GM23338 (cell line): ENCODE results near the gene PITPNC1. TPM values are rescaled to one million over a fixed set of nuclear protein-coding genes. Genes with fewer than 3 reads are reported as not detected.

Experiments used
- ATAC-seq: fragments of 200-7000 bp; cut with Tn5 transposase; 3 replicates; pipeline ENCODE4 v1.9.1; 2020
- DNase-seq: peaks from one replicate; pipeline ENCODE4 v3.0.0-alpha.2; 2015; ENCODE audit warnings: low spot score
- H2AFZ ChIP-seq: fragments of 200-600 bp; sonication (generic); 2 replicates; pipeline ENCODE4 v1.8.0; 2016; ENCODE audit warnings: antibody characterized with exemption, mild to moderate bottlenecking, moderate library complexity
- H3F3A ChIP-seq: fragments of 200-600 bp; sonication (generic); replicated peaks from 2 replicates; pipeline ENCODE4 v1.8.0; 2017; ENCODE audit warnings: antibody characterized with exemption, mixed run types, low read depth
- H3K27ac ChIP-seq: fragments of 200-600 bp; sonication (generic); 2 replicates; pipeline ENCODE4 v1.6.1; 2016; ENCODE audit warnings: low read depth
- H3K27me3 ChIP-seq: fragments of 200-600 bp; sonication (generic); 2 replicates; pipeline ENCODE4 v1.8.0; 2016; ENCODE audit warnings: mild to moderate bottlenecking, mixed run types, moderate library complexity; ENCODE audit not compliant: insufficient read depth
- H3K36me3 ChIP-seq: fragments of 200-600 bp; sonication (generic); 2 replicates; pipeline ENCODE4 v1.8.0; 2016; ENCODE audit warnings: mild to moderate bottlenecking; ENCODE audit not compliant: insufficient read depth
- H3K4me1 ChIP-seq: fragments of 200-600 bp; sonication (generic); 2 replicates; pipeline ENCODE4 v1.8.0; 2016; ENCODE audit warnings: mild to moderate bottlenecking, moderate library complexity; ENCODE audit not compliant: insufficient read depth
- H3K4me2 ChIP-seq: fragments of 200-600 bp; sonication (generic); 2 replicates; pipeline ENCODE4 v1.7.1; 2017; ENCODE audit warnings: mixed run types
- H3K4me3 ChIP-seq: fragments of 200-600 bp; sonication (generic); 2 replicates; pipeline ENCODE4 v1.6.1; 2016; ENCODE audit warnings: mixed run types
- H3K79me2 ChIP-seq: fragments of 200-600 bp; sonication (generic); replicated peaks from 2 replicates; pipeline ENCODE4 v1.8.0; 2017; ENCODE audit warnings: mild to moderate bottlenecking; ENCODE audit not compliant: insufficient read depth
- H3K9me2 ChIP-seq: fragments of 200-600 bp; sonication (generic); 2 replicates; pipeline ENCODE4 v1.8.0; 2017; ENCODE audit not compliant: insufficient read depth
- H4K20me1 ChIP-seq: fragments of 200-600 bp; sonication (generic); replicated peaks from 2 replicates; pipeline ENCODE4 v1.8.0; 2017; ENCODE audit warnings: mild to moderate bottlenecking; ENCODE audit not compliant: insufficient read depth
- H3K27ac Mint-ChIP-seq: 2 replicates; pipeline ENCODE4 v1.8.0; 2020; ENCODE audit warnings: inconsistent platforms, mild to moderate bottlenecking, moderate library complexity, mixed read lengths
- H3K27me3 Mint-ChIP-seq: 3 replicates; pipeline ENCODE4 v1.8.0; 2022; ENCODE audit warnings: low read depth, mild to moderate bottlenecking, moderate library complexity, mixed read lengths, inconsistent platforms; ENCODE audit not compliant: insufficient read depth, poor library complexity
- H3K36me3 Mint-ChIP-seq: 3 replicates; pipeline ENCODE4 v1.8.0; 2021; ENCODE audit warnings: low read depth, mild to moderate bottlenecking, inconsistent platforms, moderate library complexity, mixed read lengths
- H3K4me1 Mint-ChIP-seq: 3 replicates; pipeline ENCODE4 v1.8.0; 2020; ENCODE audit warnings: mild to moderate bottlenecking, inconsistent platforms, mixed read lengths
- H3K4me3 Mint-ChIP-seq: 3 replicates; pipeline ENCODE4 v1.8.0; 2021; ENCODE audit warnings: moderate library complexity, mild to moderate bottlenecking, inconsistent platforms, mixed read lengths
- H3K9me3 Mint-ChIP-seq: 3 replicates; pipeline ENCODE4 v1.8.0; 2020; ENCODE audit warnings: moderate library complexity, mild to moderate bottlenecking, inconsistent platforms, mixed read lengths
- CREB1 ChIP-seq: fragments of 250-450 bp; sonication (Bioruptor Pico); IDR thresholded peaks from 2 replicates; pipeline ENCODE4 v1.5.0; 2020; ENCODE audit warnings: low read depth, mild to moderate bottlenecking, moderate library complexity
- CTCF ChIP-seq, 2 experiments: fragments of 200-600 bp in 1 of 2; sonication (generic) in 1 of 2; conservative IDR thresholded peaks; 2 replicates each; pipeline versions ENCODE4 v1.5.1 to v1.6.1; 2016 to 2017; ENCODE audit warnings: antibody characterized with exemption in 2 of 2, low read depth in 2 of 2, mild to moderate bottlenecking in 2 of 2, moderate library complexity in 1 of 2
- ETS1 ChIP-seq: IDR thresholded peaks from 2 replicates; pipeline ENCODE4 v1.6.1; 2016; ENCODE audit warnings: antibody characterized with exemption
- EZH2 ChIP-seq: fragments of 200-600 bp; sonication (generic); IDR thresholded peaks from one replicate; pipeline ENCODE4 v1.8.0; 2017; ENCODE audit warnings: antibody characterized with exemption, mild to moderate bottlenecking, low read depth; ENCODE audit not compliant: unreplicated experiment
- EZH2phosphoT487 ChIP-seq: fragments of 200-600 bp; sonication (generic); IDR thresholded peaks from one replicate; pipeline ENCODE4 v1.8.1; 2018; ENCODE audit warnings: antibody characterized with exemption; ENCODE audit not compliant: unreplicated experiment
- JUNB ChIP-seq: IDR thresholded peaks from one replicate; pipeline ENCODE4 v1.6.1; 2016; ENCODE audit warnings: antibody characterized with exemption; ENCODE audit not compliant: unreplicated experiment
- NANOG ChIP-seq: IDR thresholded peaks from 2 replicates; pipeline ENCODE4 v1.6.1; 2016; ENCODE audit warnings: antibody characterized with exemption, borderline replicate concordance
- POLR2AphosphoS5 ChIP-seq: IDR thresholded peaks from 2 replicates; pipeline ENCODE4 v1.6.1; 2016; ENCODE audit warnings: antibody characterized with exemption, low read depth
- REST ChIP-seq: IDR thresholded peaks from one replicate; pipeline ENCODE4 v1.6.1; 2018; ENCODE audit warnings: antibody characterized with exemption; ENCODE audit not compliant: unreplicated experiment
- STAT1 ChIP-seq: IDR thresholded peaks from one replicate; pipeline ENCODE4 v1.6.1; 2016; ENCODE audit warnings: antibody characterized with exemption; ENCODE audit not compliant: unreplicated experiment
- ZNF114 ChIP-seq: fragments of 250-450 bp; sonication (Bioruptor Pico); IDR thresholded peaks from 2 replicates; pipeline ENCODE4 v1.5.0; 2020; ENCODE audit warnings: mild to moderate bottlenecking, moderate library complexity
- ZNF331 ChIP-seq: fragments of 250-450 bp; sonication (Bioruptor Pico); IDR thresholded peaks from 2 replicates; pipeline ENCODE4 v1.5.0; 2020; ENCODE audit warnings: low read depth, mild to moderate bottlenecking, moderate library complexity
- ZNF462 ChIP-seq: fragments of 250-450 bp; sonication (Bioruptor Pico); IDR thresholded peaks from 2 replicates; pipeline ENCODE4 v1.5.0; 2020; ENCODE audit warnings: mild to moderate bottlenecking, moderate library complexity
- polyA plus RNA-seq: library from polyadenylated mRNA; unstranded; fragments of >200 nt; fragmentation: Nextera tagmentation; extraction: Ambion mirVana; gene quantifications from 2 replicates; pipeline ENCODE4 v1.2.1, GENCODE V29; 2016
- total RNA-seq: library from RNA; depleted of rRNA; stranded (reverse); fragments of >200 nt; shearing (Covaris generic); gene quantifications from 2 replicates; pipeline ENCODE4 v1.2.3, GENCODE V29; 2014

PITPNC1 gene
- total and polyA plus RNA-seq, 2 experiments from 2014 or later = 23.0 to 32.6 TPM

- Histone ChIP-seq H3K4me1 (peaks cover 51% of the 10 kb centered on the region), H3F3A (0 out of 2 replicates have a peak, but pooled peaks cover 4% of the 10 kb centered on the region), H3K27ac (no peak overlapping the region), H3K4me2 (no peak overlapping the region), H3K36me3 (no peaks in the 10 kb centered on the region), H3K79me2 (peaks cover 85% of the 10 kb centered on the region), H2AFZ (no peak overlapping the region), H3K9me2 (no peaks in the 10 kb centered on the region), H4K20me1 (peaks cover 10% of the 10 kb centered on the region), H3K27me3 (no peaks in the 10 kb centered on the region), H3K4me3 (no peak overlapping the region)
- DNase-seq (no peak), ATAC-seq (no peak)
- Mint-ChIP-seq H3K36me3 (no peaks in the 10 kb centered on the region; the same call in 2 of the 3 replicates), H3K27ac (no peak overlapping the region), H3K4me1 (peaks cover 43% of the 10 kb centered on the region), H3K27me3 (peaks cover 2% of the 10 kb centered on the region), H3K4me3 (no peak overlapping the region), H3K9me3 (no peaks in the 10 kb centered on the region)
- TF ChIP-seq POLR2AphosphoS5 (no peak), CTCF (conservative IDR thresholded peaks at IDR 0.05; ENCODE audit: low read depth in 2 of 2) (no peak), STAT1 (no peak), NANOG (no peak), REST (no peak), EZH2 (no peak), ZNF331 (CRISPR knock-in tag) (no peak), ZNF462 (CRISPR knock-in tag) (no peak), EZH2phosphoT487 (no peak), JUNB (no peak), ETS1 (no peak), ZNF114 (no peak), CREB1 (CRISPR knock-in tag) (no peak)
Observed at GRCh38 chr17:67441896-67442219, 64.8 kb downstream of the PITPNC1 start.
